Memory B cell (primary cell): ENCODE data around the gene SLC2A11.
"Not testable (repeated sequence)": the region's sequence is repeated elsewhere in the genome, so short reads cannot be mapped to it uniquely, and the experiment has no call there.

ENCODE experiments used
- ATAC-seq: fragments of 150-1000 bp; cut with Tn5 transposase; 2 replicates; pipeline ENCODE4 v1.10.0; 2021; ENCODE audit warnings: low read depth, mild to moderate bottlenecking, moderate library complexity
- DNase-seq, 2 donors: peaks; one replicate each; pipeline ENCODE4 v3.0.0; 2022; ENCODE audit warnings: low spot score in 2 of 2
- H3K27ac Mint-ChIP-seq: one replicate; pipeline ENCODE4 v1.8.0; 2022; ENCODE audit warnings: mild to moderate bottlenecking, moderate library complexity, mixed read lengths
- H3K27me3 Mint-ChIP-seq: one replicate; pipeline ENCODE4 v1.8.0; 2022; ENCODE audit warnings: mixed read lengths
- H3K36me3 Mint-ChIP-seq: one replicate; pipeline ENCODE4 v1.8.0; 2022; ENCODE audit warnings: mild to moderate bottlenecking, mixed read lengths
- H3K4me1 Mint-ChIP-seq: one replicate; pipeline ENCODE4 v1.8.0; 2022; ENCODE audit warnings: mixed read lengths
- H3K4me3 Mint-ChIP-seq: one replicate; pipeline ENCODE4 v1.8.0; 2022; ENCODE audit warnings: mild to moderate bottlenecking, moderate library complexity, mixed read lengths
- H3K9me3 Mint-ChIP-seq: one replicate; pipeline ENCODE4 v1.8.0; 2022; ENCODE audit warnings: mixed read lengths

Gene SLC2A11

GRCh38 chr22:23896166-23896522 is 38.5 kb downstream of the SLC2A11 start:
- no peak for DNase-seq
- Mint-ChIP-seq H3K27me3 (no peaks in the 10 kb centered on the region), H3K36me3 (peaks cover 21% of the 10 kb centered on the region), H3K9me3 (peaks cover 9% of the 10 kb centered on the region), H3K4me3 (peak overlapping the region; percentile 47), H3K27ac (peak overlapping the region; percentile 96), H3K4me1 (peaks cover 31% of the 10 kb centered on the region)
- ATAC-seq, result no peak

- Mint-ChIP-seq H3K9me3 (peaks cover 10% of the 10 kb centered on the region), H3K27ac (peak overlapping the region; percentile 40), H3K4me3 (peak overlapping the region; percentile 39), H3K36me3 (peaks cover 23% of the 10 kb centered on the region), H3K27me3 (no peaks in the 10 kb centered on the region), H3K4me1 (peaks cover 31% of the 10 kb centered on the region)
- ATAC-seq (no peak), DNase-seq (no peak)
These were observed 39.0 kb downstream of the SLC2A11 start for GRCh38 chr22:23896523-23897186.

- Mint-ChIP-seq H3K4me3 (peak overlapping the region; percentile 39), H3K27ac (no peak overlapping the region), H3K27me3 (no peaks in the 10 kb centered on the region), H3K4me1 (peaks cover 31% of the 10 kb centered on the region), H3K9me3 (peaks cover 10% of the 10 kb centered on the region), H3K36me3 (peaks cover 23% of the 10 kb centered on the region)
- DNase-seq (no peak), ATAC-seq (no peak)
These were observed 39.6 kb downstream of the SLC2A11 start for GRCh38 chr22:23897320-23897719.

GRCh38 chr22:23898006-23898974 is 40.6 kb downstream of the SLC2A11 start:
- peaks cover 26% of the 10 kb centered on the region for H3K4me1 Mint-ChIP-seq
- peaks cover 10% of the 10 kb centered on the region for H3K9me3 Mint-ChIP-seq

GRCh38 chr22:23899042-23899745 is 41.5 kb downstream of the SLC2A11 start:
- Mint-ChIP-seq H3K4me3 (no peak overlapping the region), H3K36me3 (peaks cover 23% of the 10 kb centered on the region), H3K27ac (peak overlapping the region; percentile 35), H3K9me3 (peaks cover 10% of the 10 kb centered on the region), H3K4me1 (peaks cover 20% of the 10 kb centered on the region), H3K27me3 (no peaks in the 10 kb centered on the region)
- no peak for ATAC-seq
- DNase-seq, result no peak

More at GRCh38 chr22:23898006-23898974, 40.6 kb downstream of the SLC2A11 start:
- no peak overlapping the region for H3K27ac Mint-ChIP-seq
- DNase-seq (no peak), ATAC-seq (no peak)
- no peak overlapping the region for H3K4me3 Mint-ChIP-seq
- peaks cover 23% of the 10 kb centered on the region for H3K36me3 Mint-ChIP-seq
- H3K27me3 Mint-ChIP-seq, result no peaks in the 10 kb centered on the region

GRCh38 chr22:23900227-23900626 is 42.6 kb downstream of the SLC2A11 start:
- H3K4me3 Mint-ChIP-seq, H3K27ac Mint-ChIP-seq, H3K27me3 Mint-ChIP-seq, H3K9me3 Mint-ChIP-seq, ATAC-seq, DNase-seq: not testable (repeated sequence)
- Mint-ChIP-seq H3K4me1 (peaks cover 19% of the 10 kb centered on the region), H3K36me3 (peaks cover 22% of the 10 kb centered on the region)

- no peaks in the 10 kb centered on the region for H3K27me3 Mint-ChIP-seq
- H3K36me3 Mint-ChIP-seq, result peaks cover 19% of the 10 kb centered on the region
- ATAC-seq, result no peak
- H3K4me3 Mint-ChIP-seq, result no peak overlapping the region
- no peak overlapping the region for H3K27ac Mint-ChIP-seq
- DNase-seq, result no peak
- peaks cover 10% of the 10 kb centered on the region for H3K9me3 Mint-ChIP-seq
- peaks cover 13% of the 10 kb centered on the region for H3K4me1 Mint-ChIP-seq
These were observed 43.9 kb downstream of the SLC2A11 start for GRCh38 chr22:23901600-23901999.

- Mint-ChIP-seq H3K27me3 (no peaks in the 10 kb centered on the region), H3K4me1 (peaks cover 6% of the 10 kb centered on the region), H3K36me3 (peaks cover 16% of the 10 kb centered on the region), H3K27ac (no peak overlapping the region), H3K9me3 (peaks cover 10% of the 10 kb centered on the region), H3K4me3 (no peak overlapping the region)
- DNase-seq, result no peak
- ATAC-seq, result no peak
These were observed 45.8 kb downstream of the SLC2A11 start for GRCh38 chr22:23903328-23903971.

GRCh38 chr22:23904573-23905254 is 47.0 kb downstream of the SLC2A11 start:
- Mint-ChIP-seq H3K36me3 (peaks cover 9% of the 10 kb centered on the region), H3K4me3 (no peak overlapping the region), H3K27me3 (no peaks in the 10 kb centered on the region), H3K27ac (no peak overlapping the region), H3K4me1 (peaks cover 4% of the 10 kb centered on the region), H3K9me3 (peaks cover 7% of the 10 kb centered on the region)
- no peak for ATAC-seq
- DNase-seq, result no peak

- Mint-ChIP-seq H3K27me3 (no peaks in the 10 kb centered on the region), H3K36me3 (no peaks in the 10 kb centered on the region), H3K9me3 (no peaks in the 10 kb centered on the region), H3K4me3 (no peak overlapping the region), H3K27ac (no peak overlapping the region), H3K4me1 (peaks cover 3% of the 10 kb centered on the region)
- ATAC-seq, result no peak
- DNase-seq, result no peak
These were observed 49.0 kb downstream of the SLC2A11 start for GRCh38 chr22:23906641-23907040.

GRCh38 chr22:23907423-23907822 is 49.7 kb downstream of the SLC2A11 start:
- not testable (repeated sequence) for H3K4me3 Mint-ChIP-seq, DNase-seq, H3K27ac Mint-ChIP-seq, H3K4me1 Mint-ChIP-seq, ATAC-seq, H3K27me3 Mint-ChIP-seq, H3K36me3 Mint-ChIP-seq, H3K9me3 Mint-ChIP-seq

- no peaks in the 10 kb centered on the region for H3K9me3 Mint-ChIP-seq
- H3K4me1 Mint-ChIP-seq, result peaks cover 12% of the 10 kb centered on the region
- no peaks in the 10 kb centered on the region for H3K36me3 Mint-ChIP-seq
- H3K4me3 Mint-ChIP-seq, result no peak overlapping the region
- no peak for DNase-seq
- ATAC-seq, result no peak
- H3K27me3 Mint-ChIP-seq, result no peaks in the 10 kb centered on the region
- no peak overlapping the region for H3K27ac Mint-ChIP-seq
These were observed 51.0 kb downstream of the SLC2A11 start for GRCh38 chr22:23908587-23909205.
